GM12891 (cell line): ENCODE data around the gene PDXP.

Experiments used
- DNase-seq: peaks from one replicate; pipeline ENCODE4 v3.0.0; 2011; ENCODE audit warnings: low spot score; ENCODE audit not compliant: insufficient read length
- FAIRE-seq: peaks from 2 replicates; lab custom pipeline; 2011; peaks lifted over from hg19 to GRCh38; lab: Jason Lieb, UNC
- PAX5 ChIP-seq: IDR thresholded peaks from 2 replicates; pipeline ENCODE4 v1.6.1; 2011; ENCODE audit warnings: low read length, moderate library complexity, mild to moderate bottlenecking; ENCODE audit not compliant: insufficient read depth, severe bottlenecking
- POLR2A ChIP-seq: IDR thresholded peaks from 2 replicates; pipeline ENCODE4 v1.6.1; 2011; ENCODE audit warnings: low read depth, low read length, control low read depth
- POLR2AphosphoS5 ChIP-seq: IDR thresholded peaks from 2 replicates; pipeline ENCODE4 v1.6.1; 2011; ENCODE audit warnings: low read depth, low read length, control low read depth
- POU2F2 ChIP-seq: IDR thresholded peaks from 2 replicates; pipeline ENCODE4 v1.6.1; 2011; ENCODE audit warnings: low read depth, mild to moderate bottlenecking, control low read depth, low read length, moderate library complexity
- SPI1 ChIP-seq: IDR thresholded peaks from 2 replicates; pipeline ENCODE4 v1.6.1; 2011; ENCODE audit warnings: low read depth, low read length, control low read depth
- TAF1 ChIP-seq: IDR thresholded peaks from 2 replicates; pipeline ENCODE4 v1.6.1; 2011; ENCODE audit warnings: low read depth, low read length, control low read depth

Gene PDXP

GRCh38 chr22:37634417-37634924 lies 24.1 kb upstream of the PDXP start:
- FAIRE-seq (peak; percentile 80), DNase-seq (no peak)

DNA sequence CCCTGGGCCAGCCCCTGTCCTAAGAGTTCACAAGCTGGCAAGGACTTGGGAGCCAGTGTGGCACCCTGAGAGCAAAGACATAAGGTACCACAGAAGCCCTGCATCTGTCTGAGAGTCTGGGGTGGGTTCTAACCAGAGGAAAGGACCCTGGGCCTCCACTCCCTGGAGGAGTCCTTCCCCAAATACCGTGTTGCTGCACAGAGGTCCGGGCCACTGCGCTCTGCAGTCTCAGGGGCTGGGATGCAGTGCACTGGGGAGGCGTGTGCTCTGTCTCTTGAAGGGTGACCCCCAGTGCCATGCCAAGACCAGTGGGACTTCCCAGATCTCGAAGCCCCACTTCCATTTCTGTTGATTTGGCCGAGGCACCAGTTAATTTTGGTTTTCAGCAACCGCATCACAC lies 23.4 kb upstream of the PDXP start:
- TF ChIP-seq PAX5: no peak
- no peak for TF ChIP-seq POLR2A
- TF ChIP-seq SPI1: no peak
- no peak for TF ChIP-seq TAF1
- no peak for TF ChIP-seq POU2F2
- no peak for TF ChIP-seq POLR2AphosphoS5
- DNase-seq (no peak), FAIRE-seq (peak; percentile 26)

More at GRCh38 chr22:37634417-37634924, 24.1 kb upstream of the PDXP start:
- TF ChIP-seq POLR2AphosphoS5 (no peak), POLR2A (no peak; the same call in 1 of the 2 replicates), POU2F2 (no peak), PAX5 (no peak), SPI1 (no peak), TAF1 (no peak)

DNA sequence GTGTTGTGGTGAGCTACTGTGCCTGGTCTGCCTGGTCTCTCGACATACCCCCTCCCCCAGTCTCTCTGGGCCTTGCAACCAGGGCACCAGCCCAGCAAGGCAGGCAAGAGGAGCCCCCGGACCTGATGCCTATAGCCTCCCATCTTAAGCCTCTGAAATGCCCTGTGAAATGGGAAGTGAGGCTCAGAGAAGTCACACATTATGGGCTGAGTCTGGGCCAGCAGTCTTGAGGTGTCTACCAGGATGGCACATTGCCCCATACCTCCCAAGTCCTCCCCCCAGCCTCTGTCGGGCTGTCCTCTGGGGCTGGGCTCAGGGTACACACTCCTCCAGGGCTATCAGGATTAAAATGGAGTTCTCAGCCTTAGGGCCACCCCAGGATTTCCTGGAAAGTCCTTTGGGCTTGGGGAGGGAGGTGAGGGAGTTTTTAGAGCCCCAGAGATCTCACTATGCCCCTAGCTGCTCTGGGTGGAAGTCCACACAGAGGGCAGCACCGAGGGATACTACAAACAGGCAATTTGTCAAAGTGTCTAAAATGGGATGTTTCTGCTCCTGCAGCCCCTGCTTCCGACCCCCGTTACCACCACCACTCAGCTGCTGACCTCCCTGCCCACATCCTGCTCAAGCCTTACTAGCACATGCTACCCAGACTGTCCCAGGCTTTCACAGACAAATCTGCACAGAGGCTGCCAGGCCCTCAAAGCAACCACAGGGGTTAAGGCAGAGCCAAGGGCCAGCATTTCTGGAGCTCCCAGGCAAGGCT lies 22.2 kb upstream of the PDXP start:
- DNase-seq (no peak), FAIRE-seq (peak; percentile 23)
- TF ChIP-seq PAX5: no peak
- TF ChIP-seq POU2F2: no peak
- TF ChIP-seq SPI1: no peak
- no peak for TF ChIP-seq POLR2AphosphoS5
- TF ChIP-seq TAF1: no peak
- no peak for TF ChIP-seq POLR2A

GRCh38 chr22:37636949-37637273 lies 21.6 kb upstream of the PDXP start:
- FAIRE-seq: peak; percentile 78
- TF ChIP-seq POLR2A (no peak), POU2F2 (no peak), POLR2AphosphoS5 (no peak), SPI1 (no peak), TAF1 (no peak), PAX5 (no peak)
- no peak for DNase-seq

GRCh38 chr22:37638391-37639069 lies 20.0 kb upstream of the PDXP start:
- TF ChIP-seq POLR2AphosphoS5: no peak
- no peak for TF ChIP-seq SPI1
- TF ChIP-seq POLR2A: no peak
- no peak for TF ChIP-seq PAX5
- TF ChIP-seq TAF1: no peak
- no peak for TF ChIP-seq POU2F2
- FAIRE-seq (peak; percentile 91), DNase-seq (no peak)

- TF ChIP-seq SPI1: no peak
- no peak for TF ChIP-seq POLR2A
- no peak for TF ChIP-seq PAX5
- TF ChIP-seq POU2F2: no peak
- TF ChIP-seq TAF1: no peak
- TF ChIP-seq POLR2AphosphoS5: no peak
- DNase-seq: peak; percentile 81
- peak; percentile 95 for FAIRE-seq
Observed at GRCh38 chr22:37639070-37639760, 19.3 kb upstream of the PDXP start, which contains the start of gene SH3BP1. SH3BP1 (plus strand) TSS chr22:37639669; CDS start chr22:37639788, 119 bp downstream.

- no peak for DNase-seq
- no peak for TF ChIP-seq POLR2AphosphoS5
- no peak for TF ChIP-seq TAF1
- peak; percentile 48; the same call in 1 of the 2 replicates for TF ChIP-seq SPI1
- TF ChIP-seq POLR2A: no peak
- TF ChIP-seq PAX5: no peak
- no peak for FAIRE-seq
Observed at GRCh38 chr22:37639771-37640590, 18.5 kb upstream of the PDXP start.

GRCh38 chr22:37640591-37641560 lies 17.6 kb upstream of the PDXP start:
- FAIRE-seq (no peak), DNase-seq (no peak)
- TF ChIP-seq TAF1 (no peak), POLR2AphosphoS5 (no peak), PAX5 (no peak), POU2F2 (no peak), SPI1 (no peak), POLR2A (no peak)

DNA sequence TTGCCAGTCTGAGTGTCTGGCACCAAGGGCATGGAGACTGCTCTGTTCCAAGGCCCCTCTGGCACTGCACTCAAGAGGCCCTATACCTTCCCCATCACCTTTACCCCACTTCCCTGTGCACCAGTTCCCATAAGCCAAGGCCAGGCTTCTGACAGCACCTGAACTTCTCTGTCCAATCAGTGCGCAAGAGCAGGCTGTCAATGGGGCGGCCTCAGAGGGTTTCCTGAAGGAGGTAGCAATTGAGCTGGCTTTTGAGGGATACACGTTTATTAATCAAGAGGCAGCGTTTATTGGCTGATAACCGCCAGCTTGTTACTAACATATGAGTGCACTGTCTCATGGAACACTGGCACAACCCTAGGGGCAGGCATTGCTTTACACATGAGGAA lies 17.0 kb upstream of the PDXP start:
- FAIRE-seq: no peak
- DNase-seq: no peak
- TF ChIP-seq SPI1: no peak
- TF ChIP-seq POLR2A: no peak
- TF ChIP-seq PAX5: no peak
- TF ChIP-seq TAF1: no peak
- no peak for TF ChIP-seq POLR2AphosphoS5
- TF ChIP-seq POU2F2: no peak
